PC-3 (cell line): ENCODE results near the gene THOC3.
"Not testable (repeated sequence)": the region's sequence is repeated elsewhere in the genome, so short reads cannot be mapped to it uniquely, and the experiment has no call there.

ENCODE experiments used
- EZH2phosphoT487 ChIP-seq: fragments of 300-600 bp; sonication (generic); IDR thresholded peaks from 2 replicates; pipeline ENCODE4 v1.6.1; 2018; ENCODE audit warnings: mild to moderate bottlenecking, antibody characterized with exemption, low read length, borderline replicate concordance
- TF ChIP-seq, protein P1 (sequence below): fragments of 300-600 bp; sonication (generic); conservative IDR thresholded peaks from 2 replicates; pipeline ENCODE4 v1.5.1; 2017; ENCODE audit warnings: antibody characterized with exemption, low read depth, mild to moderate bottlenecking, low read length

DNA sequence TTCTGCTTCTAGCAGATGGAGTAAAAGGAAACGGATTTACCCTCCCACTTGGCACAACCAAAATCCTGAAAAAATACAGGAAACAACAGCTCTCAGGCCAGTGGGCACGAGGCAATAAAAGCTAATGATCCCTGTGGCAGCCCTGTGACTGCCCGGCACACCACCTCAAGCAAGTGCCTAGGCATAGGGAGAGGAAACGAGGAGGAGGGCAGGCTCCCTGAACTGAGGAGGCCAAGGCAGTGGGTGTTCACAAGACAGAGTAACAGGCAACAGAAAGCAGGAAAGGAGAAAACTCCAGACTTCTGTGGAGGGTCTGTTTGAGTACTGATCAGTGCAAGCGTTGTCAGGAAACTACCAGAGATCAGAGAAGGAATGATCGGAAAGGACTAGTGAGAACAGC lies 29.9 kb upstream of the THOC3 start:
- TF ChIP-seq, protein P1, sequence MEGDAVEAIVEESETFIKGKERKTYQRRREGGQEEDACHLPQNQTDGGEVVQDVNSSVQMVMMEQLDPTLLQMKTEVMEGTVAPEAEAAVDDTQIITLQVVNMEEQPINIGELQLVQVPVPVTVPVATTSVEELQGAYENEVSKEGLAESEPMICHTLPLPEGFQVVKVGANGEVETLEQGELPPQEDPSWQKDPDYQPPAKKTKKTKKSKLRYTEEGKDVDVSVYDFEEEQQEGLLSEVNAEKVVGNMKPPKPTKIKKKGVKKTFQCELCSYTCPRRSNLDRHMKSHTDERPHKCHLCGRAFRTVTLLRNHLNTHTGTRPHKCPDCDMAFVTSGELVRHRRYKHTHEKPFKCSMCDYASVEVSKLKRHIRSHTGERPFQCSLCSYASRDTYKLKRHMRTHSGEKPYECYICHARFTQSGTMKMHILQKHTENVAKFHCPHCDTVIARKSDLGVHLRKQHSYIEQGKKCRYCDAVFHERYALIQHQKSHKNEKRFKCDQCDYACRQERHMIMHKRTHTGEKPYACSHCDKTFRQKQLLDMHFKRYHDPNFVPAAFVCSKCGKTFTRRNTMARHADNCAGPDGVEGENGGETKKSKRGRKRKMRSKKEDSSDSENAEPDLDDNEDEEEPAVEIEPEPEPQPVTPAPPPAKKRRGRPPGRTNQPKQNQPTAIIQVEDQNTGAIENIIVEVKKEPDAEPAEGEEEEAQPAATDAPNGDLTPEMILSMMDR: not testable (repeated sequence)
- TF ChIP-seq EZH2phosphoT487: not testable (repeated sequence)
